Forelimb muscle (tissue), 1 donor: ENCODE data around the gene KRT82. TPM values are rescaled to one million over a fixed set of nuclear protein-coding genes. Genes with fewer than 3 reads are reported as not detected.
"Not testable (repeated sequence)": the region's sequence is repeated elsewhere in the genome, so short reads cannot be mapped to it uniquely, and the experiment has no call there.

Experiments used
- DNase-seq: peaks from one replicate; pipeline ENCODE4 v3.0.0-alpha.2; 2013; ENCODE audit warnings: low read depth
- polyA plus RNA-seq: library from polyadenylated mRNA; unstranded; fragments of 120-200 nt; gene quantifications from one replicate; pipeline ENCODE4 v1.2.1, GENCODE V29; 2013; ENCODE audit not compliant: insufficient read length

KRT82 gene
- polyA plus RNA-seq, 1 donor, result not detected

- DNase-seq, result no peak
Observed at GRCh38 chr12:52413202-52413601, 7.1 kb upstream of the KRT82 start.

- no peak for DNase-seq
Observed at GRCh38 chr12:52411815-52412214, 5.7 kb upstream of the KRT82 start.

- DNase-seq, result not testable (repeated sequence)
Observed at GRCh38 chr12:52410589-52411248, 4.6 kb upstream of the KRT82 start.

GRCh38 chr12:52407918-52408317 is 1.8 kb upstream of the KRT82 start:
- DNase-seq, result no peak

GRCh38 chr12:52404951-52405350 is 1.2 kb downstream of the KRT82 start:
- DNase-seq, result no peak

GRCh38 chr12:52403561-52403960 is 2.6 kb downstream of the KRT82 start:
- no peak for DNase-seq

GRCh38 chr12:52402873-52403540 is 3.1 kb downstream of the KRT82 start:
- DNase-seq, result no peak

- DNase-seq, result no peak
Observed at GRCh38 chr12:52402377-52402776, 3.8 kb downstream of the KRT82 start.

- DNase-seq, result no peak
Observed at GRCh38 chr12:52401926-52402325, 4.2 kb downstream of the KRT82 start.

- DNase-seq, result no peak
Observed at GRCh38 chr12:52401526-52401925, 4.6 kb downstream of the KRT82 start.

GRCh38 chr12:52400906-52401305 is 5.2 kb downstream of the KRT82 start:
- no peak for DNase-seq

- no peak for DNase-seq
Observed at GRCh38 chr12:52399756-52400155, 6.4 kb downstream of the KRT82 start.

- no peak for DNase-seq
Observed at GRCh38 chr12:52398176-52398575, 8.0 kb downstream of the KRT82 start.

- DNase-seq, result no peak
Observed at GRCh38 chr12:52396656-52397055, 9.5 kb downstream of the KRT82 start.

- DNase-seq, result no peak
Observed at GRCh38 chr12:52395761-52396434, 10.2 kb downstream of the KRT82 start.

GRCh38 chr12:52394836-52395405 is 11.2 kb downstream of the KRT82 start:
- no peak for DNase-seq

- no peak for DNase-seq
Observed at GRCh38 chr12:52392465-52393007, 13.6 kb downstream of the KRT82 start.

- no peak for DNase-seq
Observed at GRCh38 chr12:52391618-52392002, 14.5 kb downstream of the KRT82 start.

GRCh38 chr12:52390739-52391617 is 15.2 kb downstream of the KRT82 start:
- no peak for DNase-seq

- DNase-seq, result no peak
Observed at GRCh38 chr12:52389313-52390207, 16.6 kb downstream of the KRT82 start.
